Left lobe of liver (tissue), 2 donors: ENCODE measurements around the gene PRDM10. TPM values are rescaled to one million over a fixed set of nuclear protein-coding genes. Genes with fewer than 3 reads are reported as not detected.
"Not testable (repeated sequence)": the region's sequence is repeated elsewhere in the genome, so short reads cannot be mapped to it uniquely, and the experiment has no call there.

Source experiments
- ATAC-seq: fragments of 200-7000 bp; cut with Tn5 transposase; one replicate; pipeline ENCODE4 v1.9.1; 2020; ENCODE audit warnings: mild to moderate bottlenecking, moderate library complexity
- DNase-seq: peaks from one replicate; pipeline ENCODE4 v3.0.0-alpha.2; 2020; ENCODE audit warnings: low spot score
- total RNA-seq: library from RNA; stranded (reverse); gene quantifications from one replicate; pipeline ENCODE4 v1.2.1, GENCODE V29; 2021
- donor health status: DM: no; HTN: no; CAD: no; lungs with moderate emphysema.
- donor health status: DM: no; HTN: yes; CAD: no.

PRDM10 gene
- total RNA-seq, 1 donor from 2014 or later = 5.8 TPM

DNA sequence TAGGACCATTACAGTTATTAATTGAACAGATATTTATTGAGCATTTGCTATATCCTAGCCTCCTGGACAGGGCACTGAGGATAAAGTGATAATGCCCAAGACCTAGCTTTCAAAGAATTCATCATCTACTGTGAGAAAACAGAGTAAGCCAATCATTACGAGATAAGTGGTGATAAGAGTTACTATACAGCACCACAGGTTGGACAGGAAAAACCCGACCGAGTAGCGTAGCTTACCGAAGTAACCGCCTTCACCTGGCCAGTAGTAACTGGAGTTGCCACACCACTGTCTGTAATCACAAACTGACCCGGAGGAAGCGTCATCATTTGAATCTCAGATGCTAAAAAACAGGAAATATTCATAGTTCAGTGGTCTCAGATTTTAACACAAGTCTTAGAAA lies 97.2 kb downstream of the PRDM10 start:
- no peak for ATAC-seq

GRCh38 chr11:129896062-129896461 lies 106.6 kb downstream of the PRDM10 start:
- ATAC-seq (no peak), DNase-seq (no peak)

More for the DNA sequence above, 97.2 kb downstream of the PRDM10 start:
- DNase-seq = no peak

DNA sequence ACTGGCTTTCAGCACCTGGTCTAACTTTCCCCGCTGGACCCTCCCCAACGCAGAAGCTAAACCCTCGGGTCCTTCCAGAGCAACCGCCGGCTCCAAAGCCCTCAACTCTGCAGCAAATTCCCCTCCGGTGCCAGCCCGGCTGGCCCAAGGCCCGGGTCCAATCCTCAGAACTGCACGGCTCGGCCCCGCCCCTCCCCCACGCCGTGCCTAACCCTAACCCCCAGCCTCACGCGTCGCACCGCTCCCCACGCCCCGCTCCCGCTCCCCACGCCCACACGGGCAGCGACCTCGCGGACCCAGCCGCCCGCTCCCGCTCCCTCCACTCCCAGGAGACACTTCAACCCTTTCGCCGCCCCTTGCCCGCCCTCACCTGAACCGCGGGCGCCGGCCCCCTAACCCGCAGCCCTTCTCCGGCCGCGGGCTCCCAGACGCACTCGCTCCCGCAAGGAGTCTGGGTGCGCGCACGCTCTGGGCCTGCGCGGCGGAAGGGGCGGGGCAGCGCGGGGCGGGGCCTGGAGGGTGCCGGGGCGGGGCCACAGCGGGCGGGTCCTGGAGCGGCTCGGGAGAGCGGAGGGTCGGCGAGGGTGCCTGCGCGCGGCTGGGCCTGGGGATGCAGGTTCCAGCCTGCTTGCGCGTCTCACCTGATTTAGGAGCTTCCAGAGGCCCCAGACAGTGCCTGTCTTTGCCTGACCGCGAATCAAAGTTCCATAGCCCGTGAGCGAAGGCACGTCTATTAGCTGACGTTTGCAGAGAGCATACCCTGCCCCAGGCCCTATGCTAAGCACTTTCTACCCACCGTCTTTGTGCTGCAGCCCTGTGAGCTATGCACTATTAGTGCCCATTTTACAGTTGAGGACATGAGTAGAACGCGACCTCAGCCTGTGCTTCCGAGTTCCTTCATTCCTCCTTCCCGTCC lies 107.3 kb downstream of the PRDM10 start, which contains the start of gene NFRKB:
TSS of gene NFRKB (minus strand) at position 453 of the 916 bp plus-strand sequence. CDS start 2,729 bp downstream, outside the sequence.
- DNase-seq (peak; percentile 91), ATAC-seq (peak; percentile 98)

GRCh38 chr11:129894278-129895125 lies 108.1 kb downstream of the PRDM10 start:
- ATAC-seq (peak; percentile 51), DNase-seq (no peak)

DNA sequence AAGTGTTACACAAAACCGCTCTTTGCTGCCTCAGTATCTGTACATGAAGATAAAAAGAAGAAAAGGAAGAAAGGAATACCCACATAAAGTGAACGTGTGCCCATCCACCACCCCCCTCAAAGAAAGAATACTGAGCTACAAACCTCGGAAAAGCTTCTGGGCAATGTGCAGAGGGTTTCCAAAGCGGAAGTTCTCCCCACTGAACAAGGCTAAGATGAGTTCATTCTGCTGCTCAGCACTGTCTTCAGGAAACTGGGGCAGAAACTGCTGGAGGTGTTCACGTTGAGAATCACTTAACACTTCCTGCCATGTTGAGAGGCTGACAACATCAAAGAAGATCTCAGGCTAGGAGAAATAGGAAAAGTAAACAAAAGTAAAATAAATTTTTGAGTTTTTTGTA lies 114.2 kb downstream of the PRDM10 start:
- ATAC-seq = no peak
- no peak for DNase-seq

- no peak for ATAC-seq
- no peak for DNase-seq
Observed at GRCh38 chr11:129885381-129885780, 117.3 kb downstream of the PRDM10 start.

DNA sequence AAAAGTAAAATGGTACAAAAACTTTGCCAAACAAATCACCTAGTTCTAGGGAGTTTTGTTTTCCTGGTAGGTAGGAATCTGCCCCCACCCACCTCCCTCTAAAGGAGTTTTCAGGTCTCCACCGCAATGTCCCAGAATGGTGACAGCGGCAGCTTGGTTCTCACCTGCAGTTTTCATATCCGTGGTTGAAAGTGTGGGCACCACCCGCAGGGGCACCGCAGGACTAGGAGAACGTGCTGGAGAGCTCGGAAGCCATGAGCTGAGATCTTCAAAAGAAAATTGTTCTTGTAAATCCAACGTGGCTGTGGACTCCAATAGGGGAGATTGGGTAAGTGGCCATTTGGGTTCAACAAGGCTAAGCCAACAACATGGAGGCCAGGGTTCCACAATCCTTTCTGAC lies 118.1 kb downstream of the PRDM10 start:
- ATAC-seq (no peak), DNase-seq (no peak)

DNA sequence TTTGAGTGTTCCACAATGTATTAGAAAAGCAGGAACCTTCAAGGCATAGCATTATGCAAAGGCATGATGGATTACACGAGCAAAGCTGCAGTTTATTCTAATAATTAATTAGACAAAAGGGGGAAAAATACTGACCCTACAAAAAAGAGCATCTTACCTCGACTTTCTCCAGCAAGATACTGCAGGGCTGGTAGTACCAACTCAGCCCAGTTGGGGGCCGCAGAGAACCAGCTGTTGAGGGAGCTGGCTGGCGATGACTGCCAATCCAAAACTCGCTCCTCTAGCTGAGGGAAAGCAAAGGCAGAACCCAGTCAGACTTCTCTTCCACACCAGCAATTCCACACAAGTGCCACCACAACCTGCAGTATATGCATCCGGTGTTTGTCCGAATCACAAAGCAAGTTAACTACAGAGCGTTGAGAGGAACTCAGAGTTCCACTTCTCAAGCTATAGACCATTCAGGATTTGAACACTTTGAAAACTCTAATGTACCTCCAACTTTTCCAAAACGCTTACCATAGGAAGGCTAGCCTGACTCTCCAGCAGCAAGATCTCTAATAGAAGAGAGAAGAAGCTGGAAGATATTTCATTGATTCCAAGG lies 121.0 kb downstream of the PRDM10 start:
- no peak for DNase-seq
- peak; percentile 91 for ATAC-seq

GRCh38 chr11:129880311-129880710 lies 122.3 kb downstream of the PRDM10 start:
- DNase-seq = no peak
- no peak for ATAC-seq

GRCh38 chr11:129871914-129872313 lies 130.7 kb downstream of the PRDM10 start:
- DNase-seq (no peak), ATAC-seq (no peak)

DNA sequence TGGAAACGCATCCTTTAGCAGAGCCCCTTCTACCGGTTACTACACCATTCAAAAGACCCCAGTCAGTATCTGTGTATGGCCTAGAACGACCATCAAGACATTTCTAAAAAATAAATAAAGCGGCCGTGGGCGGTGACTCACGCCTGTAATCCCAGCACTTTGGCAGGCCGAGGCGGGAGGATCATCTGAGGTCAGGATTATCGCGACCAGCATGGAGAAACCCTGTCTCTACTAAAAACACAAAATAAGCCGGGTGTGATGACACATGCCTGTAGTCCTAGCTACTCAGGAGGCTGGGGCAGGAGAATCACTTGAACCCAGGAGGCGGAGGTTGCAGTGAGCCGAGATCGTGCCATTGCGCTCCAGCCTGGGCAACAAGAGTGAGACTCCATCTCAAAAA lies 134.0 kb downstream of the PRDM10 start:
- DNase-seq, ATAC-seq: not testable (repeated sequence)

- ATAC-seq (no peak), DNase-seq (no peak)
Observed at GRCh38 chr11:129866311-129866710, 136.3 kb downstream of the PRDM10 start.

DNA sequence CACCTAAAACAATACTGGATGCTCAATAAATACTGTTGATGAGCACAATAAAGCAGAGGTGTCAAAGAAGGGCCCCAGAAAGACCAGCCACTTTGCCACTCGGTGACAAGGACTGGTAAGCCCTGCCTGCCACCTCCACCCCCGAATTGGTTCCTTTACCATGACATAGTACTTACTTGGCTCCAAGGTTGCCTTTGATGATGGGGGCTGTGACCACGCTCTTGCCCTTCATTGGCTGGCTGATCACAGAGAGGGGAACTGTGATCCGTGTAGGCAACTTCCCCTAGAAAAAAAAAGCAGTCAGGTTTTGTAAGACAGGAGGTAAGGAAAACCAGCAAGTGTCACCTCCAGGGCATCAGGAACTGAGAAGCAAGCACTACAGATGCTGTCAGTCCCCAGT lies 136.9 kb downstream of the PRDM10 start:
- DNase-seq (no peak), ATAC-seq (no peak)

DNA sequence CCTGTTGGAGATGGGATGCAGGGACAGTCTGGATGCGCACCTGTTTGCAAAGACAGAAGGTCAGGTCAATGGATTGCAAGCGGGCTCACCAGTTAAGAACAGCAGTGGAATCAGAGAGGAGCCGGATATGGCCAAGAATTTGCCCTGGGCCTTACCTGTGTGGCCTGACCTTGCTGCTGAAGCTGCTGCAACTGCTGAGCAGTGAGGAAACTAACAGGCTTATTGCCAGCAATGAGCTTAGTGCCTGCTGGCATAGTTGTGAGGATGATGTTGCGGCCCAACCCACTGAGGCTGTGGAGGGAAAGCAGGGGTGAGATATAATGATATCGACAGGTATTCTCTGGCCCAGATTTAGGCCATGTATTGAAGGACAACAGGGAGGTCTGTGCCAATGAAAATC lies 137.8 kb downstream of the PRDM10 start:
- peak; percentile 87 for ATAC-seq
- DNase-seq = peak; percentile 56

DNA sequence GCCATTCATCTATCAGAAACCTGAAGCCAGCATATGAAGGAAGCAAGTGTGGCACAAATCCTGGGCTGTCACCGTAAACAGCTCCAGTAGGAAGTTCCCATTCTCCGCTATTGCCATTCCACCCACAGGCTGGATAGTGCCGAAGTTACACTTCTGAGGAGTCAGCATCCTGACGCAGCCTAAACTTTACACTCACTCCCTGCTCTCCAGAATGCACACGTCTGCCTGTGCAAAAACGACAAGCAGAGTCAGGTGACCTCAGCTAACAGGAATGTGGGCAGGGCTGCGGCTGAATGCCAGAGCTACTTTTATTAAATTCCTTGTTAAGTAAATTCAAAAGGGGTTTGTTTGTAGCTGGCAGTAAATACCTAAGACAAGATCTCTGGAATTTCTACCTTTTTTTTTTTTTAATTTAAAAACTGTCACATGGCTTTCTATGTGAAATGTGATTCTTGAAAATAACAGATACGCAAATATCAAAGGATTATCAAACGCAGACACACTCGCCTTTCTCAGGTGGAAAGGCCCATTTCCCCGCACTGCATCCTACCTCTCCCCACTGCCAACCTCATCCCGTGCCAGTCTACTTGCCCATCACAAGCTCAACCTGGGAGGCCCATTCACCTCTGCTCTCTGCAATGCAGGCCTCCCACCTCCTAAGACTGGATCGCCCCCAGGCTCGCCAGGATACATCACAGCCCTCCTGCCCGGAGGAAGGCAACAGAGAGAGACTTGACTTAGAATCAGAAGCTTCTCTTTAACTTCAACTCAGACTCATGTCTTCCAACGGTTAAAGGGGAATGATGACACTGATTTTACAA lies 140.7 kb downstream of the PRDM10 start:
- DNase-seq (no peak), ATAC-seq (peak; percentile 30)

GRCh38 chr11:129856036-129856435 lies 146.6 kb downstream of the PRDM10 start:
- no peak for ATAC-seq

DNA sequence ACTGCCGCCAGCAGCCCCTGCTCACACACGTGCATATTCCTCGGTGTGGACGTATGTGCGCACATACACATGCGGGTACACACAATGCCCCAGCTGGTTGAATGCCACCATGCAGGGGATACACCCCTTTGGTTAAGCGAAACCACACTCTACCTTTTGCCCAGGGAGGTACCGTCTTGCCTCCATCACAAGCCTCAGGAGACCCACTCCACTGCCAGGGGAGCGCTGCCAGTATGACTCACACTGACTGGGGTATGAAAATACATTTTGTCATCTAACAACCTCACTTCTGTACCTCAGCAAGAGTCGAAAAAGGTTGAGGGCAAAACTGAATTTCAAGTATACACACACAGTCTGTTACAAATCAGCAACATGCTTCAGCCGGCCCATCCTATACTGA lies 147.5 kb downstream of the PRDM10 start:
- ATAC-seq (no peak), DNase-seq (no peak)

More at GRCh38 chr11:129856036-129856435, 146.6 kb downstream of the PRDM10 start:
- DNase-seq = no peak

GRCh38 chr11:129854232-129854805 lies 148.3 kb downstream of the PRDM10 start:
- ATAC-seq = peak; percentile 11

GRCh38 chr11:129853518-129854231 lies 149.0 kb downstream of the PRDM10 start:
- peak; percentile 93 for ATAC-seq

More at GRCh38 chr11:129854232-129854805, 148.3 kb downstream of the PRDM10 start:
- DNase-seq = no peak

More at GRCh38 chr11:129853518-129854231, 149.0 kb downstream of the PRDM10 start:
- peak; percentile 92 for DNase-seq
